Measurements from ENCODE around the gene TRAK1. TPM values are rescaled to one million over a fixed set of nuclear protein-coding genes. Genes with fewer than 3 reads are reported as not detected.

TRAK1 gene
- total and polyA plus RNA-seq, 2 experiments from 2014 or later: 28.6 to 74.5 TPM

GRCh38 chr3:42070089-42070488, 21.1 kb upstream of the TRAK1 start:
- Histone ChIP-seq H3K36me3 (no peaks in the 10 kb centered on the region), H3K27me3 (no peaks in the 10 kb centered on the region), H3K4me1 (ENCODE audit: low read depth) (peaks cover 49% of the 10 kb centered on the region), H3K9me3 (ENCODE audit: low read depth) (no peaks in the 10 kb centered on the region), H3K4me3 (no peak overlapping the region), H3K27ac (peak overlapping the region; percentile 86)
- TF ChIP-seq CTCF (IDR thresholded peaks at IDR 0.05; ENCODE audit: low read depth, low read length): no peak
- DNase-seq (ENCODE audit: low read depth in 1 of 2, low spot score in 1 of 2): no peak

- Histone ChIP-seq H3K36me3 (no peaks in the 10 kb centered on the region), H3K9me3 (ENCODE audit: low read depth) (no peaks in the 10 kb centered on the region), H3K4me1 (ENCODE audit: low read depth) (peaks cover 49% of the 10 kb centered on the region), H3K27ac (peak overlapping the region; percentile 86), H3K4me3 (no peak overlapping the region), H3K27me3 (no peaks in the 10 kb centered on the region)
- TF ChIP-seq CTCF (IDR thresholded peaks at IDR 0.05; ENCODE audit: low read depth, low read length): no peak
- DNase-seq (ENCODE audit: low read depth in 1 of 2, low spot score in 1 of 2): no peak
Measured at GRCh38 chr3:42070524-42070923, 20.6 kb upstream of the TRAK1 start.

GRCh38 chr3:42071904-42072812, 19.0 kb upstream of the TRAK1 start:
- peak; percentile 59 to 84 for DNase-seq (ENCODE audit: low read depth in 1 of 2, low spot score in 1 of 2)
- no peaks in the 10 kb centered on the region for H3K27me3 ChIP-seq
- peaks cover 39% of the 10 kb centered on the region for H3K4me1 ChIP-seq (ENCODE audit: low read depth)
- peak overlapping the region; percentile 86 for H3K27ac ChIP-seq
- TF ChIP-seq CTCF (IDR thresholded peaks at IDR 0.05; ENCODE audit: low read depth, low read length): no peak
- no peaks in the 10 kb centered on the region for H3K9me3 ChIP-seq (ENCODE audit: low read depth)
- no peaks in the 10 kb centered on the region for H3K36me3 ChIP-seq
- H3K4me3 ChIP-seq: no peak overlapping the region

GRCh38 chr3:42072831-42073301, 18.3 kb upstream of the TRAK1 start:
- peaks cover 41% of the 10 kb centered on the region for H3K4me1 ChIP-seq (ENCODE audit: low read depth)
- H3K27me3 ChIP-seq: no peaks in the 10 kb centered on the region
- H3K36me3 ChIP-seq: no peaks in the 10 kb centered on the region
- no peak overlapping the region for H3K4me3 ChIP-seq
- peak in 1 of 2 donors; percentile 24 for DNase-seq (ENCODE audit: low read depth in 1 of 2, low spot score in 1 of 2)
- peak overlapping the region; percentile 86 for H3K27ac ChIP-seq
- no peaks in the 10 kb centered on the region for H3K9me3 ChIP-seq (ENCODE audit: low read depth)
- no peak for TF ChIP-seq CTCF (IDR thresholded peaks at IDR 0.05; ENCODE audit: low read depth, low read length)

- H3K27ac ChIP-seq: peak overlapping the region; percentile 44
Measured at GRCh38 chr3:42077785-42078184, 13.4 kb upstream of the TRAK1 start.

More at GRCh38 chr3:42077785-42078184, 13.4 kb upstream of the TRAK1 start:
- Histone ChIP-seq H3K4me1 (ENCODE audit: low read depth) (peaks cover 40% of the 10 kb centered on the region), H3K36me3 (no peaks in the 10 kb centered on the region), H3K9me3 (ENCODE audit: low read depth) (no peaks in the 10 kb centered on the region), H3K4me3 (no peak overlapping the region), H3K27me3 (no peaks in the 10 kb centered on the region)
- TF ChIP-seq CTCF (IDR thresholded peaks at IDR 0.05; ENCODE audit: low read depth, low read length): no peak
- DNase-seq (ENCODE audit: low read depth in 1 of 2, low spot score in 1 of 2): peak in 1 of 2 donors; percentile 50
